ENCODE measurements around the gene PPP1R3C.

- TF ChIP-seq CTCF (IDR thresholded peaks at IDR 0.05) (no peak), EP300 (IDR thresholded peaks at IDR 0.05) (no peak), POLR2A (IDR thresholded peaks at IDR 0.05) (no peak)
Observed at GRCh38 chr10:91662993-91663392, 30.1 kb upstream of the PPP1R3C start.

All from tibial nerve (tissue), 4 donors.